ENCODE data around the gene ABCA7.

Gene ABCA7

DNA sequence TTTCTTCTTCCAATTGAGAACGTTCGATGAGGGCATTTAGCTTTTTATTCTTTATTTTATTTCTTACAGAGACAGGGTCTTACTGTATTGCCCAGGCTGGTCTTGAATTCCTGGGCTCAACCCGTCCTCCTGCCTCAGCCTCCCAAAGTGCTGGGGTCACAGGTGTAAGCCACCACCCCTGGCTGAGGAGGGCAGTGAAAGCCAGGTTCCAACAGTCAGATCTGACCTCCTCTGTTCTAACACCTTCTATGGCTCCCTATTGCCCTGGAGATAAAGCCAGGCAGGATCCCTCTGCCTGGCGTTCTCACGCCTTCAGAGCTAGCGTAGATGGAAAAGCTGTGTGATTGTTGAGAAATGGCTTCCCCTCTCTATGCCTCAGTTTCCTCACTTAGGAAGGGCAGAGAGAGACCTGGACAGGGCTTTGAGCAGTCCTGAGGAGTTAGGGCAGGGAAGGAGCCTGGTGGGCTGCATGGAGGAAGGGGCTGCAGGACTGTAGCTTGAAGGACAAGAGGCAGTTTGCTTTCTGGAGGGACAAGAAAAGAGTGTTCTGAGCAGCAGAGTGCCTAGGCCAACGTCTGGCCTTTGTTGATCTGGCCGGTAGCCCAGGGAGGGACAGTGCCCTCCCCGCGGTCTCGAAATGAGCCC is 32.6 kb downstream of the ABCA7 start:
- no peak for DNase-seq (ENCODE audit: low read depth)

DNA sequence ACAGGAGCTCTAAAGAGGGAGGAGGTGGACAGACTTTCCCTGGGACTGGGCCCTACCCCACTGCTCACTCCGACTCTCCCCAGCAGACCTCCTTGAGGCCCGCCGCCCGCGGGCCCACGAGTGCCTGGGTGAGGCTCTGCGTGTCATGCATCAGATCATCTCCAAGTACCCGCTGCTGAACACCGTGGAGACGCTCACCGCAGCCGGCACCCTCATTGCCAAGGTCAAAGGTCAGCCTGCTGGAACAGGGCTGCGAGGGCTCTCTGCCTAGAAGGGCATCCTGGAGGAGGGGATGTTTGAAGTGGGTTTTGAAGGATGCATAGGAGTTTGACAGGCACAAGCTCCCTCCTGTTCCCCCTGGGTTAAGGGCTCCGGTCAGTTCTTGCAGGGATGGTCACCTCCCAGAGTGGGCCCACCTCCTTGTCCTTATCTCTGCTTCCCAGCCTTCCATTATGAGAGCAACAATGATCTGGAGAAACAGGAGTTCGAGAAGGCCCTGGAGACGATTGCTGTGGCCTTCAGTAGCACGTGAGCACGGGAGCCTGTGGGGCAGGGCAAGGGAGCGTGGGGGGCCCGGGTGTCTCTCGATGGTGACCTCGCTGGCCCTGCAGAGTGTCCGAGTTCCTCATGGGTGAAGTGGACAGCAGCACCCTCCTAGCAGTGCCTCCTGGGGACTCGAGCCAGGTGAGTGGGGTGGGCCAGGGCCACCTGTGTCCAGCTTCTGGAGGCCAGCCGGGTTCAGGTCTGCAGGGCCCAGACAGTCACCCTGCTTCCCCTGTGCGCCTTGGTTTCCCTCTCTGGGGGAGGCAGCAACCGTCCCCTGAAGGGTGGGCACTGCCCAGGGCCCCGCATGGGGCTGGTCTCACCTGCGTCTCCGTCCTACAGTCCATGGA is 33.4 kb downstream of the ABCA7 start:
- no peak for DNase-seq (ENCODE audit: low read depth)

DNA sequence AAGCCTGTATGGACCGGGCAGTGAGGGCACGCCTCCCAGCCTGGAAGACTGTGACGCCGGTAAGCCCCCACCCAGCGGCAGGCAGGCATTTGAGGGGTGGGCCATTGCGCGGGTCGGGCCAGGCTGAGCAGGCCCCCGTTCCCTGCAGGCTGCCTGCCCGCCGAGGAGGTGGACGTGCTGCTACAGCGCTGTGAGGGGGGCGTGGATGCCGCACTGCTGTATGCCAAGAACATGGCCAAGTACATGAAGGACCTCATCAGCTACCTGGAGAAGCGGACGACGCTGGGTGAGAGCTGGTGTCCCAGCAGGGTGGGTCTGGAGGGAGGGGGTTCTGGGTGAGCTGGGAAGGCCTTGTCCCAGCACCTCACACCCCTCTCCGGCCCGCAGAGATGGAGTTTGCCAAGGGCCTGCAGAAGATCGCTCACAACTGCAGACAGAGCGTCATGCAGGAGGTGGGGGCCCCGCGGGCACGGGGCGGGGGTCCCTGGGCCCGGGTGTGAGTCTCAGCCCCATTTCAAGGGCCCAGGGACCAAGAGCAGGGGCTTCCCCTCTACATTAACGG is 34.1 kb downstream of the ABCA7 start:
- DNase-seq (ENCODE audit: low read depth) = no peak

DNA sequence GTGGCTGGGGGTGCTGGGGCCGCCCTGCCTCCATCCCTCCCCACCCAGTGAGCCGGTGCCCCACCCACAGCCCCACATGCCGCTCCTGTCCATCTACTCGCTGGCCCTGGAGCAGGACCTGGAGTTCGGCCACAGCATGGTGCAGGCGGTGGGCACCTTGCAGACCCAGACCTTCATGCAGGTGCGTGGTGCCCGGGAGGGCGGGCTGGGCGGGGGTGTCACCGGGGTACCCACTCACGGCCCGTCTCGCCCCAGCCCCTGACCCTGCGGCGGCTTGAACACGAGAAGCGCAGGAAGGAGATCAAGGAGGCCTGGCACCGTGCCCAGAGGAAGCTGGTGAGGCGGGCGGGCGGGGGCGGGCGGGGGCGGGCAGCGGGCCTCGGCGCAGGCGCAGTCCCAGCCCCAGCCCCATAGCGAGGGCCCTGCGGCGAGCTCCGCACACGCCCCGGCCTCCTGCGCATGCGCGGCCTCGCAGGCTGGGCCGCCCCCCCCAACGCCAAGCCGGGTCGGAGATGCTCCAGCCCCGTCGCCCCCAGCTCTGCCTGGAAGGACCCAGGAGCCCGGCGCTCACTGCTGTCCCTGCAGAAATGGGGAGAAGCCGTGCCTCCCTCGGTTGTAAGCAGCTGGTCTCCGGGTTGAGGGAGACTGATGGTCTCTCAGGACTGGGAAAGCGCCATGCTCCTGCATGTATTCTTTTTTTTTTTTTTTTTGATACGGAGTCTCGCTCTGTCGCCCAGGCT is 34.8 kb downstream of the ABCA7 start:
- DNase-seq (ENCODE audit: low read depth) = no peak

DNA sequence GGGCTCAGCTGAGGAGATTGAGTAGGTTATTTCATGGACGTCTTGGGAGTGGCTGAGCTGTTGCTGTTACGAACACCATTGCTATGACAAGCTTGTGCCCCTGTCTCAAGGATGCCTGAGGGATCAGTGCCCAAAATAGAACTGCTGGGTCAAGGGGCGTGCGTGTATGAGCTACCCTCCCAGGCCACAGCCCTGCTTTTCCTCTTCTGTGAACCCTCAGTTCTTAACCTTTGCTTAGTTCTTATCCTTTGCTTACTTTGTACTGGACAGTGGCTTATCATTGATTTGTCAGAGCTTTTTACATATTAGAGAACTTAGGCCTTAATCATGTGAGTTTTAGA is 36.1 kb downstream of the ABCA7 start:
- DNase-seq (ENCODE audit: low read depth) = no peak

DNA sequence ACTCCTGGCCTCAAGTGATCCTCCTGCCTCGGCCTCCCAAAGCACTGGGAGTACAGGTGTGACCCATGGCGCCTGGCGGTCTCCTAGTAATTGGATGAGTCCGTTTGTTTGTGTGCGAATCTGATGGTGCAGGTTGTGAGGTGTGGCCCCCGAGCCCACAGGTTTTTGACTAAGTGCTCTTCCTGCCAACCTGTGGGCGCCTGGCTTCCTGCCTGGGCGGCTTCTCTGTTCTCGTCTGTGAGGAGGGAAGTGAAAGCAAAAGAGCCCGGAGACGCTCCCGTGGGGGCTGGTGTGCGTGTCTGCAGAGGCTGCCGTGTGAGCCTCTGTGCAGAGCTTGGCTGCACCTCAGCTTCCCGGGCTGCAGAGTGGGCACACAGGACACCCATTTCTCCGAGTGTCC is 37.0 kb downstream of the ABCA7 start:
- no peak for DNase-seq (ENCODE audit: low read depth)

DNA sequence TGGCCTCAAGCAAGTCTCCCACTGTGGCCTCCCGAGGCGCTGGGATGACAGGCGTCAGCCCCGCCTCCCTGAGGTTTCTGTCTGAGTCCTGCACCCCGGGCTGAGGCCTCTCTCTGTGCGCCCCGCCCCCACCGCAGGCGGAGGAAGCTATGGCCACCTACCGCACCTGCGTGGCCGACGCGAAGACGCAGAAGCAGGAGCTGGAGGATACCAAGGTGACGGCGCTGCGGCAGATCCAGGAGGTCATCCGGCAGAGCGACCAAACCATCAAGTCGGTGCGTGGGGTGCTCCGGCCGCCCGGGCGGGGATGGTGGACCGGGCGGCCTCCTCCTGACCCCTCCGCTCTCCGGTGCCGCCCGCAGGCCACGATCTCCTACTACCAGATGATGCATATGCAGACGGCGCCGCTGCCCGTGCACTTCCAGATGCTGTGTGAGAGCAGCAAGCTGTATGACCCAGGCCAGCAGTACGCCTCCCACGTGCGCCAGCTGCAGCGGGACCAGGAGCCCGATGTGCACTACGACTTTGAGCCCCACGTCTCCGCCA is 39.7 kb downstream of the ABCA7 start:
- no peak for DNase-seq (ENCODE audit: low read depth)

DNA sequence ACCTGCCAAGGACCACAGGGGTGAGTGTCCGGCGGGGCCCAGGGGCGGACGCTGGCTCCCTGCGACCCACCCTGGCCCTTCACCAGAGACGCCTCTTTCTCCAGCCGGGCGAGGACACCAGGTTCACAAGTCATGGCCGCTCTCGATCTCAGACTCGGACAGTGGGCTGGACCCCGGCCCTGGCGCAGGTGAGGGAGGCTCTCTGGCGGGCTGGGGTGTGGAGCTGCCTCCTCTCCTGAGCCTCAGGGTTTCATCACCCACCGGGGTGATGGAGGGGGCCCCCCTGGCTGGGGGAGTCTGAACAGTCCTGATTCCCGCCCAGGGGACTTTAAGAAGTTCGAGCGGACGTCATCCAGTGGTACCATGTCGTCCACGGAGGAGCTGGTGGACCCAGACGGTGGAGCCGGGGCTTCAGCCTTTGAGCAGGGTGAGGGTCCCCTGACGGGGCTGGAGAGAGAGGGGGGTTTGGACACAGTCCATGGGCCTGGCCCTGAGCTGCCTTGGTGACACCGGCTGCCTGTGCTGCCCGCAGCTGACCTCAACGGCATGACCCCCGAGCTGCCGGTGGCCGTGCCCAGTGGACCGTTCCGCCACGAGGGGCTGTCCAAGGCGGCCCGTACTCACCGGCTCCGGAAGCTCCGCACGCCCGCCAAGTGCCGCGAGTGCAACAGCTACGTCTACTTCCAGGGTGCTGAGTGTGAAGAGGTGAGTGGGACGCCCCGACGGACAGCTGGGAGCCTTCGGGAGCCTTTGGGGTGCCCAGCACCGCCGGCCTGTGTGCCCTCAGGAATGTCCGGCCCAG is 40.7 kb downstream of the ABCA7 start:
- DNase-seq (ENCODE audit: low read depth) = no peak

DNA sequence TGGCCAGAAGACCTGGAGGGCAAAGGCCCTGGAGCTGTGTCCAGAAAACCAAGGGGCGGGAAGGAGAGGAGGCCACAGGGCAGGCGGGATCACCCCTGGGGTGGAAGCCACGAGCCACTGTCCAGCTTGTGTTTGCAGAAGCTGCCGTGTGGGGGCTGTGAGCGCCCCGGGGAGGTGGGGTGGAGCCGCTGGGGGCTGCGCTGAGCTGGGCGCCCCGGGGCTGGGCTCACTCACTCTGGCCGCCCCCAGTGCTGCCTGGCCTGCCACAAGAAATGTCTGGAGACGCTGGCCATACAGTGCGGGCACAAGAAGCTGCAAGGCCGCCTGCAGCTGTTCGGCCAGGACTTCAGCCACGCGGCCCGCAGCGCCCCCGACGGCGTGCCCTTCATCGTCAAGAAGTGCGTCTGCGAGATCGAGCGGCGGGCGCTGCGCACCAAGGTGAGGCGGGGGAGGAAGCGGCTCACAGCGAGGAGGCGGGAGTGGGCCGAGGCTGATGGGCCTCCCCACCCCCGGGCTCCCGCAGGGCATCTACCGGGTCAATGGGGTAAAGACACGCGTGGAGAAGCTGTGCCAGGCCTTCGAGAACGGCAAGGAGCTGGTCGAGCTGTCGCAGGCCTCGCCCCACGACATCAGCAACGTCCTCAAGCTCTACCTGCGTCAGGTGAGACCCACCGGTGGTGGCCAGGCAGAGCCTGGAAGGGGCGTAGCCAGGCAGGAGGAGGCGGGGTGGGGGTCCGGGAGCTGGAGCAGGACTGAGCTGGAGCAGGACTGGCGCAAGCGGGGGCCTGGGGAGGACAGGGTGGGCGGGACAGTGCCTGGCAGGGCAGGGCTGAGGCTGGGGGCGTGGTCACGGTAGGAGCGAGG is 41.6 kb downstream of the ABCA7 start:
- no peak for DNase-seq (ENCODE audit: low read depth)

DNA sequence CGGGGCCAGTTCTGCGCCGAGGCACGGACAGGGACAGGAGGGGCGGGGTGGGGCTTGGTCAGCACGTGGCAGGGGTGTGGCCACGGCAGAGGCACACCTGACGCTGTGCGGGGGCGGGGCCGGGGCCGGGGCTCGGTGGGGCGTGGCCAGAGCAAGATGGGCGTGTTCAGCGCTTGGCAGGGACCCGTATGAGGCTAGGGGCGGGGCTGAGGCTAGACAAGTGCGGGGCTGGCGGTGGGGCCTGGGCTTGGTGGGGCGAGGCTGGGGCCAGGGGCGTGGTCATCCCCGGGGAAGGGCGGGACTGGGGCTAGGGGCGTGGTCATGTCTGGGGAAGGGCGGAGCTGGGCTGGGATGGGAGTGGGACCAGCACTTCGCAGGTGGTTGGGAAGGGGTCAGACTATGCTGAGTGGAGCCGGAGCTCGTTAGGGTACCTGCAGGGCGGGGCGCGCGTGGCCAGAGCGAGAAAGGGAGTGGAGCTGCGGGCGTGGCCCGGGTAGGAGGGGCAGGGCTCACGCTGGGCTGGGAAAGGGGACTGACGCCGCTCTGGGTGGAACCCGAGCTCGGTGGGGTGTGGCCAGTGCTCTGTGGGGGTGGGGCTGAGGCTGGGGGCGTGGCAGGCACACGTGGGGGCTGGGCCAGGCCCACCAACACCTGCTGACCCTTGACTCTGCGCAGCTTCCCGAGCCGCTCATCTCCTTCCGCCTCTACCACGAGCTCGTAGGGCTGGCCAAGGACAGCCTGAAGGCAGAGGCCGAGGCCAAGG is 42.4 kb downstream of the ABCA7 start:
- DNase-seq (ENCODE audit: low read depth) = no peak

DNA sequence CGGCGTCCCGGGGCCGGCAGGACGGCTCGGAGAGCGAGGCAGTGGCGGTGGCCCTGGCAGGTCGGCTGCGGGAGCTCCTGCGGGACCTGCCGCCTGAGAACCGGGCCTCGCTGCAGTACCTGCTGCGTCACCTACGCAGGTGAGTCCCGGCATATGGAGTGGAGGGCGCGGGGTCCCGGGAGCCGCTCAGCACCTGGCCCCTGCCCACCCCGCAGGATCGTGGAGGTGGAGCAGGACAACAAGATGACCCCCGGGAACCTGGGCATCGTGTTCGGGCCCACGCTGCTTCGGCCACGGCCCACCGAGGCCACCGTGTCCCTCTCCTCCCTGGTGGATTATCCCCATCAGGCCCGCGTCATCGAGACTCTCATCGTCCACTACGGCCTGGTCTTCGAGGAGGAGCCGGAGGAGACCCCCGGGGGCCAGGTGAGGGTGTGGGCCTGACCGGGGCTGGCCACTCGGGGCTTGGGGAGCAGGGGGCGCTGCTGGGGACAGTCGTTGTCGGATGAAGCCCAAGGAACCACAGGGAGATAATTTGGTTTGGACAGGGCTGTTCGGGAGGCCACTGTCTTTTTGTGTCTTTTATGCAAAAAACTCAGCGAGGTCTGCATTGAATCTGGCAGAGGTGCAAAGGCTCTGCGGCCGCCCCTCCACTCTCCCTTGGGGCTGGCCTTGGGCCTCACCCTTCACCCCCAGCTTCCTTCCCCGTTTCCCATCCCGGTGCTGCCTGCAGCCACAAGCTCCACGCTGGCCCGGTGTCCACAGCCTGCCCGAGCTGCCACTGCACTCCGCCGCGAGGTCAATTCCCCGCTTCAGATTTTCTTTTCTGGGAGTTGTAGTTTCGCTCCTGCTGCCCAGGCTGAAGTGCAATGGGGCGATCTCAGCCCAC is 43.3 kb downstream of the ABCA7 start:
- DNase-seq (ENCODE audit: low read depth) = no peak

DNA sequence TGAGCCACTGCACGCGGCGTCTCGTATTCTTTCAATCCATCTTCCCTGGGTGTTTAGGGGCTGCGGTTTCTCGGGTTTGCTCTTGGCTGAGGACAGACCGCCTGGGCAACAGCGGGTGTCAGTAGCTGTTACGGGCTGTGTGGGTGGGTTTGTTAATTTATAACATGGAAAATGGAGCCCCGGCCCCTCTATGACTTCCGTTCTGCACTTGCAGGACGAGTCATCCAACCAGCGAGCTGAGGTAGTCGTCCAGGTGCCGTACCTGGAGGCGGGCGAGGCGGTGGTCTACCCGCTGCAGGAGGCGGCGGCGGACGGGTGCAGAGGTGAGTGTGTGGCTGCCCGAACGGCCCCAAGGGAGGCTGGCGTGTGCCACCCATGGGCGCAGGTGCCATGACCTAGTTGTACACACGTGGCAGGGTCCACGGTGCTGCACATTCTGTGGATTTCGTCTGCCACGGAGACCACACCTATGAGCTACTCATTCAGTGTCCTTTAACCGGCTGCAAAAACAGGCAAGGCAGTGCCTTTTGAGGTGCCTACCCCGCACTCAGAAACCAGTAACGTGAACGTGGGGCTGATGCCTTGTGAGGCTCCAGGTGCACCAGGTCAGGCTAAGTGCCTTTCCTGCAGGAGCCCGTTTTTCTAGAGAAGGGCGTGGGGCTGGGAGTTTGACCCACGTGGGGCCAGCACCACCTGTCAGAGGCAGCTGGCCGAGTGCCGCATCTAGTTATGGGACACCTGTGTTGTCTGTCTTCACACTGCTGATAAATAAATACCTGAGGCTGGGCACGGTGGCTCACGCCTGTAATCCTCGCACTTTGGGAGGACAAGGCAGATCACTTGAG is 44.3 kb downstream of the ABCA7 start:
- DNase-seq (ENCODE audit: low read depth) = no peak

DNA sequence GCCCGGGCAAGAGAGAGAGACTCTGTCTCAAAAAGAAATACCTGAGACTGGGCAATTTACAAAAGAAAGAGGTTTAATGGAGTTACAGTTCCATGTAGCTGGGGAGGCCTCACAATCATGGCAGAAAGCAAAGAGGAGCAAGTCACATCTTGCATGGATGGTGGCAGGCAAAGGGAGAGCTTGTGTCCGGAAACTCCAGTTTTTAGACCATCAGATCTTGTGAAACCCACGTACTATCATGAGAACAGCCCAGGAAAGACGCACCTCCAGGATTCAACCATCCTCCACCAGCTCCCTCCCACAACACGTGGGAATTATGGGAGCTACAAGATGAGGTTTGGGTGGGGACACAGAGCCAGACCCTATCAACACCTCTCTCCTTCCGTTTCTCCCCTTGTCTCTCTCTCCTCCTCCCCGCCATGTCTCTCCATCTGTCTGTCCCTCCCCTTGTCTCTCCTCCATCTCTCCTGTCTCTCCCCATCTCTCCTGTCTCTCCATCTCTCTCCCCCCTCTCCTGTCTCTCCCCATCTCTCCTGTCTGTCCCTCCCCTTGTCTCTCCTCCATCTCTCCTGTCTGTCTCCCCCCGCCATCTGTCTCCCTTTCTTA is 45.2 kb downstream of the ABCA7 start:
- no peak for DNase-seq (ENCODE audit: low read depth)

DNA sequence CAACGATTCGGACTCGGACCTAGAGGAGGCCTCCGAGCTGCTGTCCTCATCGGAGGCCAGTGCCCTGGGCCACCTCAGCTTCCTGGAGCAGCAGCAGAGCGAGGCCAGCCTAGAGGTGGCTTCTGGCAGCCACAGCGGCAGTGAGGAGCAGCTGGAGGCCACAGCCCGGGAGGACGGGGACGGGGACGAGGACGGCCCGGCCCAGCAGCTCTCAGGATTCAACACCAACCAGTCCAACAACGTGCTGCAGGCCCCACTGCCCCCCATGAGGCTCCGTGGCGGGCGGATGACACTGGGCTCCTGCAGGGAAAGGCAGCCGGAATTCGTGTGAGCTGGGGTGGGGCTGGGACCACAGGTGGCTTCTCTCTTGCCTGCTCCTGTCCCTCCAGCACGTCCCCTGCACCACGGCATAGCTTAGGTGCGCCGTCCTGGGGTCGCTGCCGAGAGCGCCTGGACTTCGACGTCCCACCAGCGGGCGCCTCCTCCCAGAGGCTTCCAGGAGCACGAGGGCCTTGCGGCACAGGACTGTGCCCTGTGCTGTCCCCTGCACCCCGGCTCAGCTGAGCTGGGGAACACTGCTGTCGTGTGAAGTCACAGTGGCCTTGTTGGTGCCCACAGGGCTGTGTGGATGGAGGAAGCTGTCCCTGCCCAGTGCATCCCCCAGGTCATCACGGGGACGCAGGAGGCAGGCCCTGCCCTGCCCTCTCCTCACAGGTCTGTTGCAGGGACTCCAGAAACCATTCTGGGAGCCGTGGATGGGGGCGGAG is 46.0 kb downstream of the ABCA7 start:
- DNase-seq (ENCODE audit: low read depth) = no peak

DNA sequence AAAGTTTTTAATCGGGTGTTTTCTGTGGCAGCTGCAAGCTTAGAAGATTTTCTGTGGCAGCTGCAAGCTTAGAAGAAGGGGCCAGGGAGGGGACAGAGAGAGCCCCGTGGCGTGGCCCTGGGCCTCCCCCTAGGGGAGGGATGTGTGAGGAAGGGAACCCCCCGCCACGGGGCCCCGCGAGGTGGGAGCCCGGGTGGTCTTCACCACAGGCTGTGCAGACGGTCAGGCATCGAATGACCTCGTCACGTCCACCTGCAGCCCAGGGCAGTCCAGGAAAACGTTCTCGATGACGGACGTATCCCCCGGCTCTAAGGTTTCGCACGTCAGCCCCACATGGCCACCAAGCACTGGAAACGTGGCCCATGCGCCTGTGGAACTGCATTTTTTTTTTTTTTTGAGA is 46.7 kb downstream of the ABCA7 start:
- no peak for DNase-seq (ENCODE audit: low read depth)

DNA sequence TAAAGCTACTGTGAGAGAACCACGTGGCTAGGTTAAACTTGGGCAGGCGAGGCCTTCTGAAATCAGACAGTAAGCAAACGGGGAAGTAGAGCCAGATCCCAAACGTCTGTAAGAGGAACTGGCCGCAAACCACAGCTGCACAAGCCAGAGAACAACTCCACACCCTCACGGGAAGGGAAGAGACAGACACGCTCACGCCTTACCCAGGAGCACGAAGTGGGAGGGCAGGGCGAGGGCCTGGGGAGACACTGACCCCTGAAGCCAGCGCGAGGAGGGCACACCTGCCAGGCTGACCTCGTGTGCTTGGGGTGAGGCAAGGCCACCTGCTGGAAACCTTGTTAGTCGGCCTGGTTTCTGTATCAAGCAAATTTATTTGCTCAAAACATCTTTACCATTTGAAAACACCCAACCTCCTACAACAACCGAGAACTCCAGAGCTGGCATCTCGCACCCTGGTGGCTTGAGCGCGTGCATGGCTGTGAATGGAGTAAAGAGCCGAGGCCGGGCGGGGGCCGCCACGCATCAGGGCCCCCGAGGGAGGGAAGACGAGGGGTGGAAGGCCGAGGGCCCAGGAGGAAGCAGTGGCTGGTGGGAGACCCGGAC is 48.0 kb downstream of the ABCA7 start:
- no peak for DNase-seq (ENCODE audit: low read depth)

All from GM04503 (cell line).